GM18951 (cell line): Measurements from ENCODE around the gene GPR107.

Experiments
- POLR2A ChIP-seq: IDR thresholded peaks from 4 replicates; pipeline ENCODE4 v1.6.1; 2011; ENCODE audit warnings: mild to moderate bottlenecking; ENCODE audit not compliant: insufficient read length, insufficient read depth; ENCODE audit errors: extremely low read depth
- in situ Hi-C: fragments of 300-500 bp; cut with MboI; formaldehyde crosslinking; loops from one replicate; pipeline ENCODE4 v1.12.0; 2022; ENCODE audit warnings: low sequenced_read_pairs, mixed read lengths, inconsistent platforms; ENCODE audit not compliant: unreplicated experiment

The GPR107 gene

GRCh38 chr9:130092910-130093309, 39.2 kb downstream of the GPR107 start:
- in situ Hi-C loops = loop anchor here (10.0 kb wide), 1 partner anchor 208 kb away; no protein-coding TSS in a partner anchor
- no peak for TF ChIP-seq POLR2A

GRCh38 chr9:130095872-130096271, 42.2 kb downstream of the GPR107 start:
- in situ Hi-C loops = loop anchor here (10.0 kb wide), 1 partner anchor 211 kb away; no protein-coding TSS in a partner anchor
- no peak for TF ChIP-seq POLR2A

GRCh38 chr9:130100681-130101080, 47.0 kb downstream of the GPR107 start:
- in situ Hi-C loops = no loop called here
- TF ChIP-seq POLR2A = no peak

GRCh38 chr9:130101915-130102314, 48.2 kb downstream of the GPR107 start:
- in situ Hi-C loops = no loop called here
- no peak for TF ChIP-seq POLR2A

- no peak for TF ChIP-seq POLR2A
- in situ Hi-C loops = no loop called here
Measured at GRCh38 chr9:130104491-130105193, 50.9 kb downstream of the GPR107 start.

- in situ Hi-C loops = no loop called here
- TF ChIP-seq POLR2A = no peak
Measured at GRCh38 chr9:130106860-130107233, 53.1 kb downstream of the GPR107 start.

- in situ Hi-C loops = no loop called here
- no peak for TF ChIP-seq POLR2A
Measured at GRCh38 chr9:130107234-130107861, 53.6 kb downstream of the GPR107 start.

- TF ChIP-seq POLR2A = no peak
- in situ Hi-C loops = no loop called here
Measured at GRCh38 chr9:130107955-130108354, 54.2 kb downstream of the GPR107 start.

- in situ Hi-C loops = loop anchor here (10.0 kb wide), 1 partner anchor 115 kb away; no protein-coding TSS in a partner anchor
- no peak for TF ChIP-seq POLR2A
Measured at GRCh38 chr9:130110166-130110565, 56.5 kb downstream of the GPR107 start.

- in situ Hi-C loops = loop anchor here (10.0 kb wide), 1 partner anchor 114 kb away; no protein-coding TSS in a partner anchor
- no peak for TF ChIP-seq POLR2A
Measured at GRCh38 chr9:130110596-130111021, 56.9 kb downstream of the GPR107 start.

GRCh38 chr9:130111786-130112537, 58.3 kb downstream of the GPR107 start:
- in situ Hi-C loops = loop anchor here (10.0 kb wide), 1 partner anchor 113 kb away; no protein-coding TSS in a partner anchor
- no peak for TF ChIP-seq POLR2A

GRCh38 chr9:130112538-130113151, 58.9 kb downstream of the GPR107 start:
- in situ Hi-C loops = loop anchor here (10.0 kb wide), 1 partner anchor 112 kb away; no protein-coding TSS in a partner anchor
- TF ChIP-seq POLR2A = no peak

- in situ Hi-C loops = loop anchor here (10.0 kb wide), 1 partner anchor 110 kb away; no protein-coding TSS in a partner anchor
- TF ChIP-seq POLR2A = no peak
Measured at GRCh38 chr9:130114741-130115140, 61.0 kb downstream of the GPR107 start.
